Psoas muscle (tissue), 8 donors: ENCODE results near the gene RBFOX1. TPM values are rescaled to one million over a fixed set of nuclear protein-coding genes. Genes with fewer than 3 reads are reported as not detected.

ENCODE experiments used
- ATAC-seq, 4 donors: fragments of 200-7000 bp; cut with Tn5 transposase; one replicate each; pipeline ENCODE4 v1.9.1; 2020; ENCODE audit warnings: moderate library complexity in 3 of 4, mild to moderate bottlenecking in 2 of 4
- DNase-seq, 2 donors: peaks; one replicate each; pipeline ENCODE4 v3.0.0-alpha.2; 2020
- H3K27ac ChIP-seq: fragments of 200-600 bp; one replicate; pipeline ENCODE4 v1.8.0; 2022
- H3K27me3 ChIP-seq, 3 donors: fragments of 200-600 bp in 1 of 3; one replicate each; pipeline versions ENCODE4 v1.6.1 to v1.8.0; 2013 to 2022; ENCODE audit warnings: low read length in 2 of 3, mild to moderate bottlenecking in 2 of 3, moderate library complexity in 1 of 3; ENCODE audit not compliant: insufficient read depth in 3 of 3
- H3K36me3 ChIP-seq, 2 donors: fragments of 200-600 bp in 1 of 2; one replicate each; pipeline versions ENCODE4 v1.6.1 to v1.8.0; 2013 to 2022; ENCODE audit warnings: low read depth in 1 of 2, mild to moderate bottlenecking in 1 of 2, moderate library complexity in 1 of 2; ENCODE audit not compliant: insufficient read depth in 1 of 2
- H3K4me1 ChIP-seq: fragments of 200-600 bp; one replicate; pipeline ENCODE4 v1.8.0; 2022
- H3K4me3 ChIP-seq: fragments of 200-600 bp; one replicate; pipeline ENCODE4 v1.8.0; 2022; ENCODE audit warnings: mild to moderate bottlenecking
- H3K9me3 ChIP-seq: fragments of 200-600 bp; one replicate; pipeline ENCODE4 v1.8.0; 2022
- WGBS, 3 donors: extraction: QIAGEN DNeasy Blood & Tissue Kit; methylation state at CpG; one replicate each; pipeline versions ENCODE4 v1.1.6 to v1.1.7; 2013; 5-methylcytosine and 5-hydroxymethylcytosine counted together
- intact Hi-C, 2 donors: fragments of 100-400 bp; cut with DNase I; formaldehyde crosslinking; loops; one replicate each; pipeline versions ENCODE4 v1.11.0 to v1.14.2; 2022
- polyA plus RNA-seq, 3 donors: library from polyadenylated mRNA; stranded (reverse); fragments of 200-250 nt; gene quantifications; one replicate each; pipeline ENCODE4 v1.2.3, GENCODE V29; 2013
- total RNA-seq, 4 donors: library from RNA; stranded (reverse); fragmentation: NEBNext Ultra II Directional in 2 of 4; extraction: Animal tissue kit (Norgen Biotek cat#: 25700) in 2 of 4; gene quantifications; one replicate each; pipeline versions ENCODE4 v1.2.1 to v1.2.4, GENCODE V29; 2021 to 2023
- TF ChIP-seq, protein P1 (sequence below): fragments of 200-600 bp; IDR thresholded peaks from one replicate; pipeline ENCODE4 v1.8.0; 2022; ENCODE audit warnings: antibody characterized with exemption
- donor health status: healthy with polysubstance abuse.
- donor health status: DM: no; HTN: no; CAD: no; lungs with moderate emphysema.
- donor health status: Bipolar disorder and iron deficiency.
- donor health status: healthy.
- donor health status: DM: yes; HTN: yes; CAD: no.
- donor health status: DM: no; HTN: no; CAD: no.
- donor health status: DM: no; HTN: no; CAD: no.
- donor health status: DM: yes; HTN: yes; CAD: no.

The RBFOX1 gene
- total and polyA plus RNA-seq, 7 donors = 2.8 to 141 (median 113) TPM

- Histone ChIP-seq H3K27me3 (no peaks in the 10 kb centered on the region), H3K27ac (no peak overlapping the region), H3K4me1 (peaks cover 6% of the 10 kb centered on the region), H3K9me3 (no peaks in the 10 kb centered on the region), H3K36me3 (no peaks in the 10 kb centered on the region), H3K4me3 (no peak overlapping the region)
- intact Hi-C loops = no loop called here
- TF ChIP-seq, protein P1, sequence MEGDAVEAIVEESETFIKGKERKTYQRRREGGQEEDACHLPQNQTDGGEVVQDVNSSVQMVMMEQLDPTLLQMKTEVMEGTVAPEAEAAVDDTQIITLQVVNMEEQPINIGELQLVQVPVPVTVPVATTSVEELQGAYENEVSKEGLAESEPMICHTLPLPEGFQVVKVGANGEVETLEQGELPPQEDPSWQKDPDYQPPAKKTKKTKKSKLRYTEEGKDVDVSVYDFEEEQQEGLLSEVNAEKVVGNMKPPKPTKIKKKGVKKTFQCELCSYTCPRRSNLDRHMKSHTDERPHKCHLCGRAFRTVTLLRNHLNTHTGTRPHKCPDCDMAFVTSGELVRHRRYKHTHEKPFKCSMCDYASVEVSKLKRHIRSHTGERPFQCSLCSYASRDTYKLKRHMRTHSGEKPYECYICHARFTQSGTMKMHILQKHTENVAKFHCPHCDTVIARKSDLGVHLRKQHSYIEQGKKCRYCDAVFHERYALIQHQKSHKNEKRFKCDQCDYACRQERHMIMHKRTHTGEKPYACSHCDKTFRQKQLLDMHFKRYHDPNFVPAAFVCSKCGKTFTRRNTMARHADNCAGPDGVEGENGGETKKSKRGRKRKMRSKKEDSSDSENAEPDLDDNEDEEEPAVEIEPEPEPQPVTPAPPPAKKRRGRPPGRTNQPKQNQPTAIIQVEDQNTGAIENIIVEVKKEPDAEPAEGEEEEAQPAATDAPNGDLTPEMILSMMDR = no peak
- ATAC-seq = no peak
- no peak for DNase-seq
- WGBS, 3 donors = 69 to 82% (median 78%) methylated on average over 7 of the region's 7 CpGs
Measured at GRCh38 chr16:7550096-7550495, 217.5 kb downstream of the RBFOX1 start.

DNA sequence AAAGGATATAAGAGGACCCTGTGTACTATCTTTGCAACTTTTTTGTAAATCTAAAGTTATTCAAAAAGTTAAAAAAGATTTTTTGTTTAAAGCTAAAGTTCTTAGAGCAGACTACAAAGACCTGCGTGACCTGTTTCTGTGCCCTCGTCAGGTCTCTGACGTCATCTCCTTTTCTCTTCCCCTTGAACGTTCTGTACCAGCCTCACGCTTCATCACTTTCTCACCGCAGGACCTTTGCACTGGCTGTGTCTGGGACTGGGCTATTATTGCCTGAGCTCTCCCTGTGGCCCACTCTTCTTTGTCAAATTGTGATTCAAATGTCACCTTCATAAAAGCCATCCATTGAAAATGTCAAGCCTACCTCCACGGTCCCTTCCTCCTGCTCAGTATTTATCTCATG, 222.8 kb downstream of the RBFOX1 start:
- peaks cover 0 to 4% of the 10 kb centered on the region in 2 donors for H3K36me3 ChIP-seq
- DNase-seq (no peak), ATAC-seq (no peak)
- intact Hi-C loops = no loop called here
- TF ChIP-seq, protein P1 = no peak
- H3K27ac ChIP-seq = no peak overlapping the region
- no peaks in the 10 kb centered on the region for H3K9me3 ChIP-seq
- peaks cover 6% of the 10 kb centered on the region for H3K4me1 ChIP-seq
- no peak overlapping the region for H3K4me3 ChIP-seq
- no peaks in the 10 kb centered on the region for H3K27me3 ChIP-seq
- WGBS, 3 donors = 94% methylated on average over 7 of the region's 7 CpGs

DNA sequence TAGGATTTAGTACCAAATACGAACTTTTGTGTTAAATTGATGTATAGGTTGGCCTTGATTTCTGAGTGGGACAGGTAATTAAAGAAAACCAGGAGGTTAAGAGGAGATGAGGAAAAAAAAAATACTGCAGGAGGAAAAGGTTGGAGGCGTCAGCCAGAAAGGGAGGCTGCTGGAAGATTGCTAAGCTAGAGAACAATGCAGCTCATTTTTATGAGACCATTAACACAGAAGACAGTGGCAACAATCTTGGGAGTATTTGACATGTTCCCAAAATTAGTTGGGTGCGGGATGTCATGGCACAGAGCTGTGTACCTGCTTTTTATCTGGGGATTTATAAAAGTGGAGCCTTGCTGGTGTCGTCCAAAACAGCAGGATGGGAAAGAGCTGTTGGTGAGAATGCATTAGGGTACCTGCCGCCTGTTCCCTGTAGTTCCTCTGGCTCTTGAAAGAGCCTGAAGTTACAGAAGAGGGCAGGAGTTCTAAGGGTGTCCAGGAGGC, 229.3 kb downstream of the RBFOX1 start:
- TF ChIP-seq, protein P1 = no peak
- intact Hi-C loops = no loop called here
- no peak for DNase-seq
- no peak for ATAC-seq
- Histone ChIP-seq H3K9me3 (no peaks in the 10 kb centered on the region), H3K36me3 (peaks cover 0 to 10% of the 10 kb centered on the region in 2 donors), H3K27ac (no peak overlapping the region), H3K4me1 (no peaks in the 10 kb centered on the region), H3K27me3 (no peaks in the 10 kb centered on the region), H3K4me3 (no peak overlapping the region)
- 80 to 83% (median 81%) methylated on average over 5 of the region's 5 CpGs for WGBS, 3 donors

- Histone ChIP-seq H3K27ac (no peak overlapping the region), H3K9me3 (no peaks in the 10 kb centered on the region), H3K36me3 (peaks cover 0 to 7% of the 10 kb centered on the region in 2 donors), H3K4me3 (no peak overlapping the region), H3K4me1 (no peaks in the 10 kb centered on the region), H3K27me3 (no peaks in the 10 kb centered on the region)
- WGBS, 3 donors = 83 to 86% (median 84%) methylated on average over 9 of the region's 9 CpGs
- intact Hi-C loops = no loop called here
- DNase-seq (no peak), ATAC-seq (no peak)
- TF ChIP-seq, protein P1 = no peak
Measured at GRCh38 chr16:7566360-7566759, 233.7 kb downstream of the RBFOX1 start.

DNA sequence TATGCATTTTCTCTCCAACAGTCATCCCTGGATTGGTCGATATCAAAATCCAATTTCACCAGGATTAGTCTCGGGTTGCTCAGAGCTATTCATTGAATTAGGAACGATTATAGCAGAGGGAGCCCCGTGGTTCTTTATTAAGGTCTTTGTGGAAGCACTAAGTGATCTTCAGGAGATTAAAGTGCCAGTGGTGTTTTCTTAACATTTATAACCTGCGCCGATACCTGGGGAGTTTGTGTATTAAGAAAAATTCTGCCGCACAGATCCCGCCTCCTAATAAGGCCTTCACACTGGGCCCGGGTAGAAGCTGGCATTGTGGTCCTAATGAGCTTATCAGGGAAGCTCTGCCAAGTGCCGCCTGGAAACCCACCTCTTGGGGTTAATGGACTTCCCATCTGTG, 238.7 kb downstream of the RBFOX1 start:
- no peak overlapping the region for H3K27ac ChIP-seq
- H3K27me3 ChIP-seq = no peaks in the 10 kb centered on the region
- ATAC-seq = no peak
- H3K9me3 ChIP-seq = no peaks in the 10 kb centered on the region
- H3K4me1 ChIP-seq = no peaks in the 10 kb centered on the region
- 68 to 75% (median 71%) methylated on average over 10 of the region's 10 CpGs for WGBS, 3 donors
- intact Hi-C loops = no loop called here
- no peak for DNase-seq
- no peaks in the 10 kb centered on the region for H3K36me3 ChIP-seq
- TF ChIP-seq, protein P1 = no peak
- H3K4me3 ChIP-seq = no peak overlapping the region
